ENCODE measurements around the gene TMEM30A.

TMEM30A gene

GRCh38 chr6:75284632-75285282, at the start of gene TMEM30A:
TMEM30A (minus strand) TSS chr6:75284792; CDS start chr6:75284638, 154 bp downstream.
- DNase-seq = peak; percentile 98

- DNase-seq = no peak
Observed at GRCh38 chr6:75333676-75334200, 49.1 kb upstream of the TMEM30A start.

GRCh38 chr6:75331151-75331550, 46.6 kb upstream of the TMEM30A start:
- DNase-seq = no peak

- no peak for DNase-seq
Observed at GRCh38 chr6:75329703-75330102, 45.1 kb upstream of the TMEM30A start.

GRCh38 chr6:75327807-75328206, 43.2 kb upstream of the TMEM30A start:
- DNase-seq = no peak

GRCh38 chr6:75326557-75327258, 42.1 kb upstream of the TMEM30A start:
- no peak for DNase-seq

- DNase-seq = no peak
Observed at GRCh38 chr6:75318900-75319299, 34.3 kb upstream of the TMEM30A start.

- DNase-seq = no peak
Observed at GRCh38 chr6:75317503-75318206, 33.1 kb upstream of the TMEM30A start.

GRCh38 chr6:75315978-75316377, 31.4 kb upstream of the TMEM30A start:
- no peak for DNase-seq

- DNase-seq = no peak
Observed at GRCh38 chr6:75308250-75308988, 23.8 kb upstream of the TMEM30A start.

- DNase-seq = no peak
Observed at GRCh38 chr6:75307364-75308004, 22.9 kb upstream of the TMEM30A start.

GRCh38 chr6:75306064-75306463, 21.5 kb upstream of the TMEM30A start:
- DNase-seq = no peak

GRCh38 chr6:75305573-75305972, 21.0 kb upstream of the TMEM30A start:
- no peak for DNase-seq

GRCh38 chr6:75302280-75302679, 17.7 kb upstream of the TMEM30A start:
- DNase-seq = no peak

- DNase-seq = no peak
Observed at GRCh38 chr6:75301537-75301936, 16.9 kb upstream of the TMEM30A start.

GRCh38 chr6:75301088-75301487, 16.5 kb upstream of the TMEM30A start:
- no peak for DNase-seq

GRCh38 chr6:75300531-75300855, 15.9 kb upstream of the TMEM30A start:
- DNase-seq = no peak

- no peak for DNase-seq
Observed at GRCh38 chr6:75299801-75300530, 15.4 kb upstream of the TMEM30A start.

GRCh38 chr6:75296811-75297779, 12.5 kb upstream of the TMEM30A start:
- DNase-seq = peak; percentile 29

- DNase-seq = no peak
Observed at GRCh38 chr6:75292555-75292954, 8.0 kb upstream of the TMEM30A start.

GRCh38 chr6:75291744-75292143, 7.2 kb upstream of the TMEM30A start:
- no peak for DNase-seq
